Upper lobe of right lung (tissue), 1 donor: ENCODE data around the gene NET1. TPM values are rescaled to one million over a fixed set of nuclear protein-coding genes. Genes with fewer than 3 reads are reported as not detected.

Source experiments
- ATAC-seq: fragments of 200-7000 bp; cut with Tn5 transposase; one replicate; pipeline ENCODE4 v1.9.1; 2020; ENCODE audit warnings: mild to moderate bottlenecking, moderate library complexity
- DNase-seq: peaks from one replicate; pipeline ENCODE4 v3.0.0-alpha.2; 2020
- H3K27ac ChIP-seq: fragments of 200-600 bp; one replicate; pipeline ENCODE4 v1.8.0; 2022
- H3K27me3 ChIP-seq: fragments of 200-600 bp; one replicate; pipeline ENCODE4 v1.8.0; 2022; ENCODE audit warnings: mild to moderate bottlenecking
- H3K36me3 ChIP-seq: fragments of 200-600 bp; one replicate; pipeline ENCODE4 v1.8.0; 2022
- H3K4me1 ChIP-seq: fragments of 200-600 bp; one replicate; pipeline ENCODE4 v1.8.0; 2022
- H3K4me3 ChIP-seq: fragments of 200-600 bp; one replicate; pipeline ENCODE4 v1.8.0; 2022; ENCODE audit warnings: mild to moderate bottlenecking
- H3K9me3 ChIP-seq: fragments of 200-600 bp; one replicate; pipeline ENCODE4 v1.8.0; 2022
- CTCF ChIP-seq: fragments of 200-600 bp; IDR thresholded peaks from one replicate; pipeline ENCODE4 v1.8.0; 2022; ENCODE audit warnings: antibody characterized with exemption
- intact Hi-C: fragments of 100-400 bp; cut with DNase I; formaldehyde crosslinking; loops from one replicate; pipeline ENCODE4 v1.11.0; 2022
- total RNA-seq: library from RNA; stranded (reverse); fragmentation: NEBNext Ultra II Directional; extraction: Animal tissue kit (Norgen Biotek cat#: 25700); gene quantifications from one replicate; pipeline ENCODE4 v1.2.1, GENCODE V29; 2021
- donor health status: DM: no; HTN: yes; CAD: no; lungs with severe emphysema.

Gene NET1
- total RNA-seq, 1 donor from 2014 or later: 42.8 TPM

- Histone ChIP-seq H3K4me3 (no peak overlapping the region), H3K4me1 (no peaks in the 10 kb centered on the region), H3K27me3 (no peaks in the 10 kb centered on the region), H3K9me3 (no peaks in the 10 kb centered on the region), H3K27ac (no peak overlapping the region), H3K36me3 (no peaks in the 10 kb centered on the region)
- intact Hi-C loops: no loop called here
- ATAC-seq (no peak), DNase-seq (no peak)
- no peak for TF ChIP-seq CTCF
Measured at GRCh38 chr10:5477948-5478693, 65.8 kb downstream of the NET1 start.

GRCh38 chr10:5478694-5479305 is 66.4 kb downstream of the NET1 start:
- ATAC-seq (no peak), DNase-seq (no peak)
- Histone ChIP-seq H3K4me3 (no peak overlapping the region), H3K9me3 (no peaks in the 10 kb centered on the region), H3K27me3 (no peaks in the 10 kb centered on the region), H3K27ac (no peak overlapping the region), H3K4me1 (no peaks in the 10 kb centered on the region), H3K36me3 (no peaks in the 10 kb centered on the region)
- intact Hi-C loops: no loop called here
- TF ChIP-seq CTCF: no peak

GRCh38 chr10:5479481-5480161 is 67.3 kb downstream of the NET1 start:
- Histone ChIP-seq H3K4me3 (no peak overlapping the region), H3K4me1 (no peaks in the 10 kb centered on the region), H3K27ac (no peak overlapping the region), H3K9me3 (no peaks in the 10 kb centered on the region), H3K27me3 (no peaks in the 10 kb centered on the region), H3K36me3 (no peaks in the 10 kb centered on the region)
- intact Hi-C loops: no loop called here
- TF ChIP-seq CTCF: no peak
- DNase-seq: no peak
- peak; percentile 30 for ATAC-seq

- Histone ChIP-seq H3K36me3 (no peaks in the 10 kb centered on the region), H3K4me3 (no peak overlapping the region), H3K27me3 (no peaks in the 10 kb centered on the region), H3K9me3 (no peaks in the 10 kb centered on the region), H3K27ac (no peak overlapping the region), H3K4me1 (no peaks in the 10 kb centered on the region)
- intact Hi-C loops: no loop called here
- TF ChIP-seq CTCF: no peak
- DNase-seq (no peak), ATAC-seq (peak; percentile 29)
Measured at GRCh38 chr10:5480162-5480941, 68.0 kb downstream of the NET1 start.

- ATAC-seq (no peak), DNase-seq (no peak)
- TF ChIP-seq CTCF: no peak
- H3K9me3 ChIP-seq: no peaks in the 10 kb centered on the region
- no peak overlapping the region for H3K27ac ChIP-seq
- no peak overlapping the region for H3K4me3 ChIP-seq
- no peaks in the 10 kb centered on the region for H3K4me1 ChIP-seq
- intact Hi-C loops: no loop called here
- H3K36me3 ChIP-seq: no peaks in the 10 kb centered on the region
- H3K27me3 ChIP-seq: no peaks in the 10 kb centered on the region
Measured at GRCh38 chr10:5481121-5481520, 68.8 kb downstream of the NET1 start.
